ENCODE measurements around the gene TBC1D19.

TBC1D19 gene

GRCh38 chr4:26786916-26787315, 203.0 kb downstream of the TBC1D19 start:
- no peak for DNase-seq

GRCh38 chr4:26787461-26788340, 203.8 kb downstream of the TBC1D19 start:
- peak; percentile 69 for DNase-seq

- no peak for DNase-seq
Measured at GRCh38 chr4:26788341-26788733, 204.5 kb downstream of the TBC1D19 start.

GRCh38 chr4:26789208-26789607, 205.3 kb downstream of the TBC1D19 start:
- no peak for DNase-seq

- no peak for DNase-seq
Measured at GRCh38 chr4:26791346-26791745, 207.5 kb downstream of the TBC1D19 start.

- no peak for DNase-seq
Measured at GRCh38 chr4:26792639-26793038, 208.8 kb downstream of the TBC1D19 start.

- no peak for DNase-seq
Measured at GRCh38 chr4:26793735-26794134, 209.9 kb downstream of the TBC1D19 start.

GRCh38 chr4:26796081-26796480, 212.2 kb downstream of the TBC1D19 start:
- DNase-seq = no peak

GRCh38 chr4:26802790-26803189, 218.9 kb downstream of the TBC1D19 start:
- no peak for DNase-seq

- DNase-seq = no peak
Measured at GRCh38 chr4:26803211-26803861, 219.5 kb downstream of the TBC1D19 start.

- DNase-seq = no peak
Measured at GRCh38 chr4:26804451-26804850, 220.6 kb downstream of the TBC1D19 start.

- DNase-seq = no peak
Measured at GRCh38 chr4:26804925-26805324, 221.0 kb downstream of the TBC1D19 start.
